HT-29 (cell line): ENCODE data around the gene LECT2. TPM values are rescaled to one million over a fixed set of nuclear protein-coding genes. Genes with fewer than 3 reads are reported as not detected.

Experiments
- DNase-seq: peaks from one replicate; pipeline ENCODE4 v3.0.0-alpha.2; 2015; ENCODE audit warnings: low spot score
- total RNA-seq: library from RNA; depleted of rRNA; stranded (reverse); fragments of >200 nt; shearing (Covaris generic); gene quantifications from 2 replicates; pipeline ENCODE4 v1.2.3, GENCODE V29; 2014

The LECT2 gene
- total RNA-seq, 1 experiment from 2014 or later, result not detected

DNA sequence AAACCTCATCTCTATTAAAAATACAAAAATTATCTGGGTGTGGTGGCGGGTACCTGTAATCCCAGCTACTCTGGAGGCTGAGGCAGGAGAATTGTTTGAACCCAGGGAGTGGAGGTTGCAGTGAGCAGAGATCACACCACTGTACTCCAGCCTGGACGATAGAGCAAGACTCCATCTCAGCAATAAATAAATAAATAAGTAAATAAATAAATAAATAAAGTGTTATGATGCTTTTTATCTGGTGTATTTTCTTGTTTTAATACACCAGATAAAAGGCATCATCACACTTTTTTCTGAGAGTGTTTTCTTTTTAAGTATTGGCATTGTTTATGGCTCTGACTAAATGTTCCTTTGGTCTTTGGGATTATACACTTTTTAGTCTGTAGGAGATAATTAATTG is 24.2 kb upstream of the LECT2 start:
- DNase-seq, result no peak

GRCh38 chr5:135978212-135978631 is 23.4 kb upstream of the LECT2 start:
- no peak for DNase-seq

DNA sequence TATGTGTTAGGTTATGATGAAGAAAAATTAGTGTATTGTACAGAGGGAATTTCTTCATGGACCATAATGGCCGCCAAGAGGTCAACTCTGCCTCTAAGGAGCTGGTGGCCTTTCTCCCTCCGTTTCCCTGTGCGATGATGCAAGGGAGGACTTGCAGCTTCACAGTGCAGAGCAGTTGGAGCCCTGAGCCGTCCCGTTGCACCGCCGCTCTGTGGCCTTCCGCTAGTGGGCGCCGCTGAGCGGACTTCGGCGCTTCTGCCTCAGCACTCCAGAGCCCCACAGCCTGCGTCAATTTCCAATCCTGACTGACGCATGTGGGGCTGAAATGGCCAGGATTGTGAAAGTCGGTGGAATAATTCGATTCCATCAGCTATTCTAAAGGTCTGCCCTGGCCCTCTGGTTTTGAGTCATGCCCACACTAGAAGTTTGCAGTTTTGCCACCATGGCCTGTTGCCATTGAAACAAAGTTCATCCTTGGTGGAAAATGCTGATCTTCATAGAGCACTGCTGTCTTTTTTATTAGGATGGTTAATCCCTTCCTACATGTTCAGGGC is 22.7 kb upstream of the LECT2 start:
- DNase-seq, result peak; percentile 86

GRCh38 chr5:135976216-135976615 is 21.4 kb upstream of the LECT2 start:
- no peak for DNase-seq

GRCh38 chr5:135975122-135975521 is 20.3 kb upstream of the LECT2 start:
- DNase-seq, result no peak

DNA sequence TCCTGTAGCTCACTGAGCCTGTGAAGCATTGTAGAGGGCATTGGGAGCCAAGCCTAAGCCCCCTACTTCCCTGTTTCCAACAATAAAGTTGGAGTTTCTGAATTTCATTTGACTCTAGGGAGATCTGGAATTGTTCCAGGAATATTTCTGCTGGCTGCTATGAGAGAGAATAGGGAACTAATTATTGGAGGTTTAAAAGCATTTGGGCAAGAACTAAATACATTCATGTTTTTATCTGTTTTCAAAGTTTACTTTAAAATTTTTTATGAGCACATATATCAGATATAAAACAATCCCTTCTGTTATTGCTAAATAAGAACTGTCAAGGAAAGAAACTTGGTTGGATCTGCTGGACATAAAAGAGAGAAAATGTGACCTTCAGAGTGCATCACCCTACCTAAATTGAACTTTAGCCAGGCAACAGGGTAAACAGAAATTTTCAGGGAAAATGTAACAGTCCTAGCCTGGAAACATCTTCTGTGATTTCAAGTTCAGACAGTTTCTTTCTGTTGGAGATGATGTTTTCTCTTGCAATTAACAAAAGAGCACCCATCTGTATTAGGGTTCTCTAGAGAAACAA is 19.3 kb upstream of the LECT2 start:
- no peak for DNase-seq

GRCh38 chr5:135973323-135974020 is 18.7 kb upstream of the LECT2 start:
- no peak for DNase-seq

GRCh38 chr5:135971701-135972100 is 16.9 kb upstream of the LECT2 start:
- no peak for DNase-seq

GRCh38 chr5:135966790-135967189 is 12.0 kb upstream of the LECT2 start:
- no peak for DNase-seq

DNA sequence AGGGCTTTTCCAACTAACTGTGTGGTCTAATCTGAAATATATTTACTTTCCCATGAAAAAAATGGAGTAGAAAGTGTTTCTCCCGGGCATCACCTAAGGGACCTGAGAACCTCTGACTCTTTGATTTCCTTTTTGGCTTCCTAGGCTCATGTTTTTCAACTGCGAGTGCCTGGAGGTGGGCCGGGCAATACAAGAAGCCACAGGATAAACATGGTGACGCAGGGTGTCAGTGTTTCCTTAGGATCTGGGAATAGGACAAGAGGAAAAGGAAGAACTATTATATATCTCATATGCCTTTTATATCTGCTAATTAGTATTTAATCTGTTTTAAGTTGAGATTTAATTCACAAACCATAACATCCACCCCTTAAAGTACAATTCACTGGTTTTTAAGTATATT is 11.4 kb upstream of the LECT2 start:
- DNase-seq, result no peak

- no peak for DNase-seq
Measured at GRCh38 chr5:135965504-135965903, 10.7 kb upstream of the LECT2 start.

DNA sequence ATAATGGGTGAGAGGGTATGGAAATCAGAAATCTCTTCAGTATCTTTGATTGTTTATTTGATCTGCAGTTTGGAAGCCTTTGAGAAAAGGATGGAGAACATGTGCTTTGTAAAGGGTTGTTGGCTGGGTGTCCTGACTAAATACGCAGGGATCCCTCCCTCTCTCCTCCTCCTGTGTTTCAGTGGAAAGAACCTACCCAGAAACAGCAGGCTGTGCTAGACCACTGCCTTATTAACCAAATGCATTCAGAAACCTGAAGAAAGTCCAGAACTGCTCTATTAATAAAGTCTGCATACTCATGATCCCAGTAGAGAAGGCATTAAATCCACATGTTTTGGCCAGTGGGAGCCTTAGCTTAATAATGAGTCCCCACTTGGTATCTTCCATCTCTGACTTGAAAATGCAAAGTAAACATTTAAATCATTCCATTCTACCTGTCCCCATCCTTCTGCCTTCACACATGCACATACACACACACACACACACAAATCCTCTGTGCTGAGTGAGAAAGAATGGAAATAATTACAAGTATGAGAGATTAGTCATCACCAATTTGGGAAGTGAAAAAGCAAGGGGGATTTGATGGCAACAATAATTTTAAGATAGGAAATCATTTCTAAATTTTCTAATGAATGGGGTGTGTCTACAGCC is 10.0 kb upstream of the LECT2 start:
- DNase-seq, result no peak

- DNase-seq, result no peak
Measured at GRCh38 chr5:135955525-135955924, 742 bp upstream of the LECT2 start.

DNA sequence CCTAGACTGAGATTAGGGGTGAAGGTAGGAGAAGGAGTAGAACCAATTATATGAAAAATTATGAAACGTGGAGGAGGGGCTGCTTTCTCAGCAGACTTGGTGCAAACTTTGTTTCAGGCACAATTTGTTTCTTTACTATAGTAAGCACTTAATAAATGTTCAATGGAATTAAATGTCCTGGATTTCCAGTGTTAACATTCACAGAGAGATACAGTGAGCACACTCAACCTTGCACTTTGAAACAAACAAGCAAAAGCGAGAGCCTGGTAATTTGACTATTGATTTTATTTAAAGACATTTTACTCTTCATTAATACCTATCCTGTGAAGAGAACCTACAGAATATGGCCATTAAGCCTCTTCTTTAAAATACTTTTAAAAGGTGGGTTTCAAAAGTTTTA is 933 bp downstream of the LECT2 start:
- DNase-seq, result no peak

DNA sequence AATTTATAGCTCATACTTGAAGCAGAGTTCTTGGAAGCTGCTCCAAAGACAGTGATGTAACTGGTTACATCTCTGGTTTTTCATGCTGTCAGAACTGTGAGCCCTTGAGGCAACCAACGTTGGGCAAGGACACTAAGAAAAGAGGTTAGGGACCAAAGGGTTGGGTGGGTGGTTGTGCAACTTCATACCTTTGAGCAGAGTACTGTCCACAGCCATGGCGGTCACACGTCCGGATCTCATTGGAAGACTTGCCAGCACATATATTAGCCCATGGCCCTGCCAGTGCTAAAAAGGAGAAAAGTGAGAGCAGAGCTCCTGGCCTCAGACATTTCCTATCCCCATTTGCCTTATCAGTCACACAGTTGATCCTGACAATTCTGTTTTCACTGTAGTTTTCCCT is 2.1 kb downstream of the LECT2 start:
- no peak for DNase-seq

- no peak for DNase-seq
Measured at GRCh38 chr5:135951807-135952206, 3.0 kb downstream of the LECT2 start.

- no peak for DNase-seq
Measured at GRCh38 chr5:135951257-135951656, 3.5 kb downstream of the LECT2 start.

- DNase-seq, result no peak
Measured at GRCh38 chr5:135950611-135951010, 4.2 kb downstream of the LECT2 start.

DNA sequence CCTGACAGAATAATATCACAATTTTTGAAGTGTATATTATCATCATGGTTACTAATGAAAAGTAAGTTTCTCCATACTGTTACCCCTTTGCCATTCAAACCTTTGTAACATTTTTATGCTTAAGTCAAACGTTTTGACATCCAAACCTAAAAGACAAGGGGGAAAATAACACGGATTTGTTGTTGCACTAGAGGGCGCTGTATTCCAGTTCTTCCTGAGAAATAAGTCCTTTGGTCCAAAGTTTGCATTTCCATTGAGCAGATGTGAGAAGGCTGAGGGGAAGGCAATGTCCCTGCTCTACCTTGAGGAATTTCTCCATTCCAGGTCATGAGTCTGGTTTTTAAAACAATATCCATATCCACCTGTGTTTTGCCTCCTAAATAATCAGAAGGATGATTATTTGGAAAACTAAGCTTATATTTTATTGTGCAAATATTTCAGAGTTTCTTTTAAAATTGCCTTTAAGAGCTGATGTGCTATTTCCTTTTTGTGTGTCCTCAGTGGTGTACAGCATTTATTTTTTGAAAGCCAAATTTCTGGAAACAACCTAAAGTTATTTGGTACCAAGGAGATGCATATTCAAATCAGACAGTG is 9.7 kb downstream of the LECT2 start:
- peak; percentile 85 for DNase-seq

GRCh38 chr5:135944564-135944963 is 10.2 kb downstream of the LECT2 start:
- no peak for DNase-seq

- DNase-seq, result no peak
Measured at GRCh38 chr5:135942202-135942771, 12.5 kb downstream of the LECT2 start.

DNA sequence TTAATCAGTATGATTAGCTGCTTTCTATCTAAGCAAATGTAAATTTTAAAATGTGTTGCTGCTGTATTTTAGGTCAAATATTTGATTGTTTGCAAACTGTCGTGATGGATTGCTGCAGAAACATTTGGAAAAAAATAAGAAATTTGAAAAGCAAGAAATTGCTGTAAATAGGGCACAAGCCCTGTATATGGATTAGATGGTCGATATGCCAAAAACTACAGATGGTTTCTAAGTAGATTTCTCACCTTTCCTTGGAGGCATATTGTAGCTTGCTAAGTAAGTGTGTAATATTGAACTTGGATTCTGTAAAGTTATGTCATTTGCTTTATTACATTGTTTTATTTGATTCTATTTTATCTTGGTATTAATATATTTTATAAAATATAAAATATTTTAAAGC is 13.1 kb downstream of the LECT2 start:
- no peak for DNase-seq
